K562 (cell line): Measurements from ENCODE around the gene SLC7A1. TPM values are rescaled to one million over a fixed set of nuclear protein-coding genes. Genes with fewer than 3 reads are reported as not detected.

Experiments used
- CCNT2 ChIP-seq: IDR thresholded peaks from 2 replicates; pipeline ENCODE4 v1.6.1; 2011; ENCODE audit warnings: borderline replicate concordance, low read depth, mild to moderate bottlenecking, moderate library complexity, mixed read lengths, low read length; ENCODE audit not compliant: insufficient read length; ENCODE audit errors: extremely low read depth
- CREB3 ChIP-seq: fragments of 450-650 bp; conservative IDR thresholded peaks from 2 replicates; pipeline ENCODE4 v1.6.1; 2016; ENCODE audit warnings: missing genetic modification characterization, low read depth, mild to moderate bottlenecking, missing compliant biosample characterization, moderate library complexity
- CTBP1 ChIP-seq: fragments of 450-650 bp; IDR thresholded peaks from 2 replicates; pipeline ENCODE4 v1.6.1; 2016; ENCODE audit warnings: borderline replicate concordance
- HCFC1 ChIP-seq: IDR thresholded peaks from 2 replicates; pipeline ENCODE4 v1.6.1; 2012; ENCODE audit warnings: low read depth, low read length, improper control_type of control experiment
- HSF4 ChIP-seq: fragments of 250-450 bp; sonication (Bioruptor Pico); IDR thresholded peaks from 2 replicates; pipeline ENCODE4 v2.1.2; 2022; ENCODE audit warnings: mild to moderate bottlenecking, moderate library complexity, borderline replicate concordance
- KLF1 ChIP-seq: fragments of 450-650 bp; IDR thresholded peaks from 2 replicates; pipeline ENCODE4 v1.6.1; 2016; ENCODE audit warnings: missing genetic modification characterization, missing compliant biosample characterization
- POLR2G ChIP-seq: fragments of 200-400 bp; formaldehyde crosslinking; IDR thresholded peaks from 2 replicates; pipeline ENCODE4 v1.6.1; 2017; ENCODE audit warnings: low read depth, mild to moderate bottlenecking, antibody characterized with exemption, low read length, moderate library complexity
- SMARCE1 ChIP-seq: fragments of 450-650 bp; IDR thresholded peaks from 2 replicates; pipeline ENCODE4 v1.7.1; 2016; ENCODE audit warnings: mild to moderate bottlenecking
- TARDBP ChIP-seq: fragments of 450-650 bp; IDR thresholded peaks from 2 replicates; pipeline ENCODE4 v1.6.1; 2016
- ZNF24 ChIP-seq: fragments of 450-650 bp; IDR thresholded peaks from 2 replicates; pipeline ENCODE4 v1.6.1; 2016
- ZNF263 ChIP-seq: sonication (generic); formaldehyde crosslinking; IDR thresholded peaks from 2 replicates; pipeline ENCODE4 v1.8.0; 2022; ENCODE audit warnings: mild to moderate bottlenecking, missing genetic modification reagents, borderline replicate concordance
- polyA plus RNA-seq, 8 experiments: library from polyadenylated mRNA; depleted of rRNA in 4 of 8; stranded (reverse) in 5 of 8; unstranded in 3 of 8; fragments of >200 nt; fragmentation: Nextera tagmentation in 2 of 8; fragmentation: Illumina TruSeq in 1 of 8; extraction: Ambion mirVana in 2 of 8; extraction: Trizol in 1 of 8; gene quantifications; 2 replicates each; pipeline versions ENCODE4 v1.2.1 to v1.2.3, GENCODE V29; 2011 to 2014; ENCODE audit warnings: inconsistent platforms in 1 of 8, missing spikeins in 1 of 8
- total RNA-seq, 7 experiments: library from RNA; depleted of rRNA in 6 of 7; stranded (reverse); fragments of >200 nt in 6 of 7; fragmentation: Illumina TruSeq in 2 of 7; extraction: Trizol in 2 of 7; gene quantifications; 2 replicates each; pipeline versions ENCODE4 v1.2.1 to v1.2.3, GENCODE V29; 2011 to 2021; ENCODE audit warnings: low replicate concordance in 1 of 7
- TF ChIP-seq, protein P1 (sequence below), 2 experiments: IDR thresholded peaks; 2 replicates each; pipeline ENCODE4 v1.6.1; 2012; ENCODE audit warnings: improper control_type of control experiment in 2 of 2, low read depth in 2 of 2, low read length in 2 of 2, borderline replicate concordance in 1 of 2
- TF ChIP-seq, protein P2 (sequence below): fragments of 450-650 bp; formaldehyde crosslinking; IDR thresholded peaks from 2 replicates; pipeline ENCODE4 v1.4.0; 2020; ENCODE audit warnings: mild to moderate bottlenecking, mixed read lengths

The SLC7A1 gene
- total and polyA plus RNA-seq, 9 of the 15 experiments (the other 6 are each of a cell fraction or from before 2014, with no cell fraction given) = 3.3 to 69.7 (median 10.8) TPM

DNA sequence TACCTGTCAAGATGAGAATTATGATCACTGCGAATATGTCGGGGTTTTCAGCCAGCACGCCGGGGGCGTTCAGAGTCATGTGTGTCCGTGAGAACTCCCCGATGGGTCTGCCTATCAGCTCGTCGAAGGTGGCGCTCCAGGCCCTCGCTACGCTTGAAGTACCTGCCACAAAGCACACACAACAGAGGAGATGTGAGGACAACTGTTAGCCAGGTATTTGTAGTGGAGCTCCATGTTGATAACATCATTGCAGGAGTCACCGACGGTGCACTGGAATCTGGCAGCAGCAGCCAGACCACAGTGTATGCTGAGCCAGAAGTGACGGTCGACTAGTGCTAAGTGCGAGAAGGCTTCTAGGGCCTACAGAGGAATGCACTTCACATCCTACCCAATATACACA lies 62.7 kb downstream of the SLC7A1 start (continued):
- TF ChIP-seq CTBP1 (no peak), POLR2G (no peak), HCFC1 (no peak), TARDBP (no peak), CCNT2 (no peak), CREB3 (tag) (no peak), SMARCE1 (no peak), KLF1 (tag) (no peak), ZNF263 (CRISPR knock-in tag) (no peak), ZNF24 (no peak), HSF4 (no peak)
- TF ChIP-seq, protein P1, sequence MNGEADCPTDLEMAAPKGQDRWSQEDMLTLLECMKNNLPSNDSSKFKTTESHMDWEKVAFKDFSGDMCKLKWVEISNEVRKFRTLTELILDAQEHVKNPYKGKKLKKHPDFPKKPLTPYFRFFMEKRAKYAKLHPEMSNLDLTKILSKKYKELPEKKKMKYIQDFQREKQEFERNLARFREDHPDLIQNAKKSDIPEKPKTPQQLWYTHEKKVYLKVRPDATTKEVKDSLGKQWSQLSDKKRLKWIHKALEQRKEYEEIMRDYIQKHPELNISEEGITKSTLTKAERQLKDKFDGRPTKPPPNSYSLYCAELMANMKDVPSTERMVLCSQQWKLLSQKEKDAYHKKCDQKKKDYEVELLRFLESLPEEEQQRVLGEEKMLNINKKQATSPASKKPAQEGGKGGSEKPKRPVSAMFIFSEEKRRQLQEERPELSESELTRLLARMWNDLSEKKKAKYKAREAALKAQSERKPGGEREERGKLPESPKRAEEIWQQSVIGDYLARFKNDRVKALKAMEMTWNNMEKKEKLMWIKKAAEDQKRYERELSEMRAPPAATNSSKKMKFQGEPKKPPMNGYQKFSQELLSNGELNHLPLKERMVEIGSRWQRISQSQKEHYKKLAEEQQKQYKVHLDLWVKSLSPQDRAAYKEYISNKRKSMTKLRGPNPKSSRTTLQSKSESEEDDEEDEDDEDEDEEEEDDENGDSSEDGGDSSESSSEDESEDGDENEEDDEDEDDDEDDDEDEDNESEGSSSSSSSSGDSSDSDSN (IDR thresholded peaks at IDR 0.05; ENCODE audit: borderline replicate concordance in 1 of 2, low read depth in 2 of 2, low read length in 2 of 2) = no peak
- TF ChIP-seq, protein P2, sequence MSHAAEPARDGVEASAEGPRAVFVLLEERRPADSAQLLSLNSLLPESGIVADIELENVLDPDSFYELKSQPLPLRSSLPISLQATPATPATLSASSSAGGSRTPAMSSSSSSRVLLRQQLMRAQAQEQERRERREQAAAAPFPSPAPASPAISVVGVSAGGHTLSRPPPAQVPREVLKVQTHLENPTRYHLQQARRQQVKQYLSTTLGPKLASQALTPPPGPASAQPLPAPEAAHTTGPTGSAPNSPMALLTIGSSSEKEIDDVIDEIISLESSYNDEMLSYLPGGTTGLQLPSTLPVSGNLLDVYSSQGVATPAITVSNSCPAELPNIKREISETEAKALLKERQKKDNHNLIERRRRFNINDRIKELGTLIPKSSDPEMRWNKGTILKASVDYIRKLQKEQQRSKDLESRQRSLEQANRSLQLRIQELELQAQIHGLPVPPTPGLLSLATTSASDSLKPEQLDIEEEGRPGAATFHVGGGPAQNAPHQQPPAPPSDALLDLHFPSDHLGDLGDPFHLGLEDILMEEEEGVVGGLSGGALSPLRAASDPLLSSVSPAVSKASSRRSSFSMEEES = no peak
- TF ChIP-seq, all 486 proteins: peak for 0
